Globus pallidus (tissue), 1 donor: ENCODE data around the gene MAPKBP1.
A peak's percentile ranks its signal among the peaks of the same experiment; 100 is the strongest.

Experiments used
- DNase-seq: peaks from one replicate; pipeline ENCODE4 v3.0.0-alpha.2; 2015; ENCODE audit warnings: low spot score

The MAPKBP1 gene

DNA sequence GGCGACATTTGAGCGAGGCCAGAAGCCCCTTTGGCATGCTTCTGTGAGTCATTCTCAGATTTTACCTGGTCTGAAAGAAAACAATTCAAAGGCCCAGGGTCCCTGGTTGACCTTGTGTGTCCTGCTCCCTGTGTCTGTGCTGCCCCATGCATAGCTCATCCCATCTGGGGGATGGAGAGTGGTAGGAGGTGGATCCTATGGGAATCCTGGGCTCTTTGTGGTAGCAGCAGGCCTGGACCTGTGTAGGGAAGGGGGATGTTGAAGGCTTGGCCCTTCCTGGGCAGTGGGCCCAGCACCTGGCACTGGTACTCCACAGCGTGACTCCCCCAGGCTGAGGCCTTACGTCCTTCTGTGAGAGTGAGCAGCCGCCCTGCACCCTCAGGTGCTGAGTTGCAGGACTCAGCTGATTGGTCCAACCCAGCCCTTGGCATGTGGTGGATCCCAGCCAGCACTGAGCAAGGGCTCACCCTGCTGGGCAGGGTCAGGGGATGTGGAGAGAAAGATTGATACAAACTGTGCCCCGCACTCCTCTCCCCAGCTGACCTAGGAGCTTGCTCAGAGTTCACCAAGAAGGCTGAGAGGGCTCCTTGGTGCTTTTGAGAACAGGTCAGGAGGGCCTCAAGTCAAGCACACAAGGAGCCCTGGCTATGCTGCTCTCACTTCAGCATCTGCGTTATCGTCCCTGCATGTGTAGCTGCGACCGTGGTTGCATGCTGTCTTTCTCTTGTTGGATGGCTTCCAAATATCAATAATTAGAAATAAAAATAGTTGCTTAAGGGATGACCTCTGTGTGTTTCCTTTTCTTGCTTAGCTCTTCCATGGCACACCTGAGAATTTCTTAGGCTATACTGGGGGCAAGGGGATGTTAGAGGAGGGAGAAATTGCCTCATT lies 32.3 kb downstream of the MAPKBP1 start:
- no peak for DNase-seq

DNA sequence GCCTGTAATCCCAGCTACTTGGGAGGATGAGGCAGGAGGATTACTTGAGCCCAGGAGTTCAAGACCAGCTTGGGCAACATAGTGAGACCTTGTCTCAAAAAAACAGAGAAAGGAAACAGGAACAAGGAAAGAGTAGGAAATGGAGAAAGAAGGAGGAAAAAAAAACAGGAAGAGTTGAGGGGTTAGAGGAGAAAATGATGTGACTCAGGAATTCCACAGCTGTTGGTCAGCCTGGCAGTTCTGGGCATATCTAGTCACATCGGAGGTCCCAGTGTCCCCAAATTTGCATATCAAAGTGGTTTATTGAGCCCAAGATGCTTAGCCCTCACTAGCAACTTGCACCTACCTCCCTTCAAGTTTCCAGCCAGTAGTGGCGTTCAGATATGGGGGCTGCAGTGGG lies 34.8 kb downstream of the MAPKBP1 start:
- no peak for DNase-seq

DNA sequence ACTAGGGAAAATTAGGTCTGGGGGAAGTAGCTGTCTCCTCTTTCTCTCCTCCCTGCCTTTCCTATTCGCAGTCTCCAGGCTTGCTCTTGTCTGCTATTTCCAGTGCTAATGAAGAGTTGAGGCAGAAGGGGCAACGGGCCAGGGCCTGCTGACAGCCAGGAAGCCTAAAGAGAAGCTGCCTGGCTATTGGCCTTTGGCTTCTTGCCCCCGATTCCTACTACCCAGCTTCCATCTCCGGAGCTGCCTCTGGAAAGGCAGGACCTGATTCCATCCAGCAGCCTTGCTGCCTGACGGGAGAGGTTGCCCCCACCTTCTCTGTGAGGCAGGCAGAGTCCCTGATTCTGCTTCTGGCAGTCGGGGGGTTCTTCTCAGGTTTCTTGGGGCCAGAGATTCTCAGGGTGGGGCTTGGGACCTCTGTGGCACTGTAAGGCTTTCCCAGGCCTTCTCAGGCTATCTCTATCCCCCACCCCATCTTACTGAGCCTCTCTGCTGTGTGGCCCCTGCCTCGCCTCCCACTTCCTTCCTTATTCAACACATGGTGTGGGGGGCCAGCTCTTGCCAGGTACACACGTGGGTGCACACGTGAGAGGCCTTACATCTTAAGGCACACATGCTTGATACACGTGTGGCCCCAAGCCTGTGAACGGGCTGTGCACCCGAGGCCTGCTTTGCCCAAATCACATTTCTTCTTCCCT lies 35.4 kb downstream of the MAPKBP1 start:
- DNase-seq, result no peak

DNA sequence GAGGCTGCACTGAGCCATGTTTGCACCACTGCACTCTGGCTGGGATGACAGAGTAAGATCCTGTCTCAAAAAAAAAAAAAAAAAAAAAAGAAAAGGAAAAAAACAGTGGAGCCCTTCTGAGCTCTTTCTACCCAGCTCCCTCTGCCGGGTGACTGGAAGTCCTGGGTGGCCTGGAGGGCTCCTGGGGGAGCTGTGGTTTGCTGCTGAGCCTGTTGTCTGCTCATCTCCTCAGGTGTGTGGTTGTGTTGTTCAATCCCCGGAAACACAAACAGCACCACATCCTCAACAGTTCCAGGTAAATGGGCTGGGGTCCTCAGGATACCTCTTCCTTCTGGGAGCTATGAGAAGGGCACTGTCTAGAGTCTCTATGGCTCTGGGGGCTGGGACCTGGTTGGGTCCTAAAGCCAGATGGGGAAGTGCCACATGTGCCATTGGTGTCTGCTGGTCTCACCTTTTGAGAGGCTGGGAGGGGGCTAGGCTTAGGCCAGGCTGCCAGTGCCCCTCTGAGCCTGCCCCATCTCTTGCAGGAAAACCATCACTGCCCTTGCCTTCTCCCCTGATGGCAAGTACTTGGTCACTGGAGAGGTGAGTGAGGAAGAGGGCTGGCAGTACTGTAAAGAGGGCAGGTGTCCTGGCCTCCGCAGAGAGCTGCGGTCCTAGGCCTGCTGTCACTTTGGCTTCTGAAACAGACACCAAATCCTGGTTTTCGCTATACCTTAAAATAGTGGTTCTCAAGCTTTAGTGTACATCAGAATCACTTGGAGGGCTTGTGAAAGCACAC lies 36.6 kb downstream of the MAPKBP1 start:
- DNase-seq, result no peak

DNA sequence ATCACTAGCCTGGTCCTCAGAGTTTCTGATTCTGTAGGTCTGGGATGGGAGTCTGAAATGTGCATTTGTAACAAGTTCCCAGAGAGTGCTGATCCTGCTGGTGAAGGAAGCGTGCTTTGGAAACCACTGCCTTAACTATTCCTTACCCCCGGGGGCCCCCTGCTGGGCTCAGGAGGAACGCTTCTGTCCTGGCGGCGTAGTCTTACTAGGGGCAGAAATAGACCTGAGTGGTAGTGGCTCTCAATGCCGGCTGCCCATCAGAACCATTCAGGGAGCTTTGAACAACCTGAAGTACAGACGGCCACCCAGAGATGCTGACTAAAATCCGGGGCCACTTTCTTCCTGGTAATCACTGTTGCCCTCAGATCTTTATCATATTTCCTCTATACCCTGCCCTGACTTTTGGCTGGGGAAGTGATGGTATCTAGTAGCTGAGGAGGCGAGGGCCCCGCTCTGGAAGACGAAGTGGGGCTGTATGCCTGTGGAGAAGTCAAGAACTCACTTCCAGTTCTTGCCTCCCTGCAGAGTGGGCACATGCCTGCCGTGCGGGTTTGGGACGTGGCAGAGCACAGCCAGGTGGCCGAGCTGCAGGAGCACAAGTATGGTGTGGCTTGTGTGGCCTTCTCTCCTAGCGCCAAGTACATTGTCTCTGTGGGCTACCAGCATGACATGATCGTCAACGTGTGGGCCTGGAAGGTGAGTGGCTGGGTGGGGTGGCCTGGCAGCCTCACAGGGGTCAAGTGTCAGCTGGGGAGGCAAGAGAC lies 37.3 kb downstream of the MAPKBP1 start:
- peak; percentile 86 for DNase-seq

DNA sequence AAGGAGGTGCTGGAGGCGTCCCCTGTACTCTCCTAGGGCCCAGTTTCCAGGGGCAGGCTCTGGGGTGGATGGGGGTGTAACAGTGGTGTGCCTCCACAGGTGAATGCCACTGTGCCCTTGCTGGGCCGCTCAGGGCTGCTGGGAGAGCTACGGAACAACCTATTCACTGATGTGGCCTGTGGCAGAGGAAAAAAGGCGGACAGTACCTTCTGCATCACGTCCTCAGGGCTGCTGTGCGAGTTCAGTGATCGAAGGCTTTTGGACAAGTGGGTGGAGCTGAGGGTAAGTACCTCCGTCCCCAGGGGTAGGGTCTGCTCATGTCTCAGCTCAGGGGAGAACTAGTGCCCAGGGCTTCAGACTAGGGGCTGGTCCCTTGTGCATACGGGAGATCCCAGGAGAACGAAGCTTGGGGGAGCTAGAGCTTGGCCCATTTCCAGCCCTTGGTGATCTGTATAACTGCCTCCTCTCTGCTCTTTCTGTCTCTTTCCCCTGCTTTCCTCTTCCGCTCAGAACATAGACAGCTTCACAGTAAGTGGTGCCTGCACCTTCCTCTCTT lies 38.6 kb downstream of the MAPKBP1 start:
- no peak for DNase-seq

DNA sequence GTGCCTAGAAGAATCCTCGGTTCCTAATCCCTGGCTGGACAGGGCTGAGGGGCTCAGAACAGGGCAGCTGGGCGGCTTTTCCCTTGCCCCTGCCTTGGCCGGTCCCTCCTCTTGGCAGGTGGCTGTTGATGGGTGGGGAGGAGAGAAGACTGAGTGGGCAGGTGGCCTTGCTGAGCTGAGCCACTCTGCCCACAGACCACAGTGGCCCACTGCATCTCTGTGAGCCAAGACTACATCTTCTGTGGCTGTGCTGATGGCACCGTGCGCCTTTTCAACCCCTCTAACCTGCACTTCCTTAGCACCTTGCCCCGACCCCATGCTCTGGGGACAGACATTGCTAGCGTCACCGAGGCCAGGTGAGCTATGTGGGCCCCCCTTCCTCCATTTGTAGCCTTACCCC lies 39.1 kb downstream of the MAPKBP1 start:
- no peak for DNase-seq

DNA sequence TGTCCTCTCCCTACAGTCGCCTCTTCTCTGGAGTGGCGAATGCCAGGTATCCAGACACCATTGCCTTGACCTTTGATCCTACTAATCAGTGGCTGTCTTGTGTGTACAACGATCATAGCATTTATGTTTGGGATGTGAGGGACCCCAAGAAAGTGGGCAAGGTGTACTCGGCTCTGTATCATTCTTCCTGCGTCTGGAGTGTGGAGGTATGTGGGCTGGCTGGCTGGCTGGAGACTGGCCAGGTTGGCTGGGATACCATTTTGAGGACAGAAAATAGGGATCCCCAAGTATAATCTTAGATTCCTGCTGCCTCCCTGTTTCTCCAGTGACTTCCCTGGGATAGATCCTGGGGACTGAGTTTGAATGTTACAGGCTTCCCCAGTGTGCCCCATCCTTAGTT lies 40.2 kb downstream of the MAPKBP1 start:
- no peak for DNase-seq

DNA sequence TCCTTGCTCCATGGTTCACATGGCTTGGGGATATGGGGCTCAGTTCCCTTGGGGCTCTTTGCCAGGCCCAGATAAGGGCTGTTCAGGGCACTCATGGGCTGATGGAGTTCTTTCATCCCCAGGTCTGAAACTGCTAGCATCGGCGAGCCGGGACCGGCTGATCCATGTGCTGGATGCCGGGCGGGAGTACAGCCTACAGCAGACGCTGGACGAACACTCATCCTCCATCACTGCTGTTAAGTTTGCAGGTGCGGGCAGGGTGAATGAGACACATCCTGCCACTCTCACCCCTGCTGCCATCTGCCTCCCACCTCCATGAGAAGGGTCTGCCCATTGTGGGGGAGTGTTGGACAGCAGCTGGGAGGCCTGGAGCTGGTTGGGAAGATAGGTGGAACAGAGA lies 42.5 kb downstream of the MAPKBP1 start:
- DNase-seq, result no peak

DNA sequence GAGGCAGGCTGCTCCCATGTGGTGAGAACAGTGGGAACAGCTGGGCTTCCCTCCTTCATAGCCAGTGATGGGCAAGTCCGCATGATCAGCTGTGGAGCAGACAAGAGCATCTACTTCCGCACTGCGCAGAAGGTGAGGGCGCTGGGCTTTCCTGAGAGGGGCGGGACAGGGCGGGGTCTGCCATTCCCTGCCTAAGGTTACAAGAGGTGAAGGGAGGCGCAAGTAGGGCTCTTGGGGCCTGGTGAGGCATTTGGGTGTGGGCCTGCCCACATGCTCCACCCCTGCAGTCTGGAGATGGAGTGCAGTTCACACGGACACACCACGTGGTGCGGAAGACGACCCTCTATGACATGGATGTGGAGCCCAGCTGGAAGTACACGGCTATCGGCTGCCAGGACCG lies 43.0 kb downstream of the MAPKBP1 start:
- no peak for DNase-seq

DNA sequence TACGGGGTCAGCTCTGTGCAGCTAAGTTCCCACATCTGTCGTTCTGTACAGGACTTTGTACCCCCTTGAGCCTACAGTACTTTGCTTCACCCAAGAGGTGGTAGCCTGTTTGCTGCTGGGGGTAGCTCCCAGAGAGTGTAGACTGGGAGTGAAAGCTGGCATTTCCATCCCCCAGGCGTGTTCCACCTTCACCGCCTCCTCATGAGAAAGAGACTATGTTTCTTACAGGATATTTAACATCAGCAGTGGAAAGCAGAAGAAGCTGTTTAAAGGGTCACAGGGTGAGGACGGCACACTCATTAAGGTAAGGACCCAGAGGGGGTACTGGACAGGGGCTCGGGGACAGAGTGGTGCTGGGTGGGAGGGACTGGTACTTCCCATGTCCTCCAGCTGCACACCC lies 43.5 kb downstream of the MAPKBP1 start:
- no peak for DNase-seq

DNA sequence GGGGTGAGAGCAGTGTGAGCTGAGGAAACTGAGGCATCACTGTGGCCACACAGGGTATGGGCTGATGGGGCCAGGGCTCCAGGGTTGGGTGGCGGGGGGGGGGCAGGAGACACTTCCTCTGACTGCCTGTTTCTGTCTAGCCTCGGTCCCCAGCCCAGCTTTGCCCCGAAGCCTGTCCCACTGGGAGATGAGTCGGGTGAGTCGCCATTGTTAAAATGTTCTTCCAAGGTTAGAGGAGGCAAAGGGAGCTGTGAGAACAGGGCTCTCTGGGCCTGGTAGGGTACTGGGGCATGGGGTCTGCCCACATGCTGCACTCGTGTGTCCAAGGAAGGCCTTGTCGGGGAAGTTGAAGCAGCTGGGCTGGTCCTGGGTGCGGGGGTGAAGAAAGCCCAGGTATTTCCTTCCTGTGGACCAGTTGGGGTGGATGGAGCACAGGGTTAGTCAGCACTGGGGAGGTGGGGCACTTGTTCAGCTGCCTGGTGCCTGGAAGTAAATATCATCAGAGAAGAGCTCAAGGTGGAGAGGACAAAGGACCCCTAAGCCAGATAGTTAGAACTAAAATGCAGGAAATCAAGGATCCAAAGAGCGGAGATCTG lies 45.3 kb downstream of the MAPKBP1 start:
- DNase-seq, result no peak

DNA sequence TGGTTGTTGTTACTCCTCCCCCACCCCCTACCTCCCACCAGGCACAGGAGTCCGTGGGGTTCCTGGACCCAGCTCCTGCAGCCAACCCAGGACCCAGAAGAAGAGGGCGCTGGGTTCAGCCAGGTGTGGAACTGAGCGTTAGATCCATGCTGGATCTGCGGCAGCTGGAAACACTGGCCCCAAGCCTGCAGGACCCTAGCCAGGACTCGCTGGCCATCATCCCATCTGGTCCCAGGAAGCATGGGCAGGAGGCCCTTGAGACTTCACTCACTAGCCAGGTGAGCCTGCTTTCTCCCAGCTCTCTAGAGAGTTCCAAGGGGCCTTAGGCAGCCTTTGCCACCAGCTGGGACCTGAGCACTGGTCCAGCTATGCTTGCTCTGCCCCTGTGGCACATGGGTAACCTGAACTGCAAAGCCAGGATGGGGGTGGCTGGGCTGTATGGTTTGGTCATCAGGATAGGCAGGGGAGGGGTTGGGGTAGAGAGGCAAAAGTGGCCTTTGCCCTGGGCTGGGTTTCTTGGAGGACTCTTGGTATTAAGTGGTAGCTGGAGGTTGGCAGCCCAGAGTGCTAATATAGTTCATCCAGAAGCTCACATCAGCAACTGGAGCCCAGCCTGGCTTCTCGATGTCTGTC lies 46.6 kb downstream of the MAPKBP1 start:
- no peak for DNase-seq

DNA sequence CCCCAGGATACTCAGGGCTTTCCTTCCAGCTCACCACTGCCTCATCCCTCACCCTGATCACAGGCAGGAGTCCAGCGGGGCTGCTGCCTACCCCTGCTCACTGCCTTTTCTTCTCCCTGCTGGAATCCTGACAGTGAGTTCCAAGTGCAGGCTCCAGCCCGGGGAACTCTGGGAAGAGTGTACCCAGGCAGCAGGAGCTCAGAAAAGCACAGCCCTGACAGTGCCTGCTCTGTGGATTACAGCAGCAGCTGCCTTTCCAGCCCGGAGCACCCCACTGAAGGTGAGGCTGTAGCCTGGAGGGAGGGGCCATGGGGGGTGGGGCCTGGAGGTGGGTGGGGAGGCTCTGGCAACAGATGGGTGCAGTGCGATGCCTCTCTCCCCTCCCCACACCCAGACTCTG lies 47.5 kb downstream of the MAPKBP1 start:
- DNase-seq, result no peak

DNA sequence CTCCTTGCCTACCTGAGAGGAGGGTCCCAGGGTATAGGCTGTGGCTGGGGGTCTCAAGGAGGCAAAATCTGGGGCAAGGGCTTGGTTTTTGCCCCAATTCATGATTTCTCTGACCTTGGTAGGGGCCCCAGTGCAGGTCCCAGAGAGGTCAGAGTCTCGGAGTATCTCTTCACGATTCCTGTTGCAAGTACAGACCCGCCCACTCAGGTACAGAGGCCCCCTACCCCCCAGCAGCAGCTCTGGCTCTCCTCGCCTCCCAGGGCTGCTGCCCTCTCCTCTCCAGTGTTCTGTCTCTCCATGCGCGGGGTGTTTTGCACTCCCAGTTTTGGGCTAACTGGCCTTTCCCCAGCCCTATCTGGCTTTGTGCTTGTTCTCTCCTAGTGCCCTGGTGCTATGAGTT lies 48.2 kb downstream of the MAPKBP1 start:
- DNase-seq, result no peak

DNA sequence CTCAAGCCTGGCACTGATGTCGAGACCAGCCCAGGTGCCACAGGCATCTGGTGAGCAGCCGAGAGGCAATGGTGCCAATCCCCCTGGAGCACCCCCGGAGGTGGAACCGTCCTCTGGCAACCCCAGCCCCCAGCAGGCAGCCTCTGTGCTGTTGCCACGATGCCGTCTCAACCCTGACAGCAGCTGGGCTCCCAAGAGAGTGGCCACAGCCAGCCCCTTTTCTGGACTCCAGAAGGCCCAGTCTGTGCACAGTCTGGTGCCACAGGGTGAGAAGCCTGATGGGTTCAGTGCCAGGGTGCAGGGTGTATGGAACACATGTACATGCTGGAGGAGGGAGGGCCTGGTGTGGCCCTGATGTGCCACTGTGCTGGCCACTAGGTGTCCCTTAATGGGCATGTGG lies 48.7 kb downstream of the MAPKBP1 start:
- no peak for DNase-seq

DNA sequence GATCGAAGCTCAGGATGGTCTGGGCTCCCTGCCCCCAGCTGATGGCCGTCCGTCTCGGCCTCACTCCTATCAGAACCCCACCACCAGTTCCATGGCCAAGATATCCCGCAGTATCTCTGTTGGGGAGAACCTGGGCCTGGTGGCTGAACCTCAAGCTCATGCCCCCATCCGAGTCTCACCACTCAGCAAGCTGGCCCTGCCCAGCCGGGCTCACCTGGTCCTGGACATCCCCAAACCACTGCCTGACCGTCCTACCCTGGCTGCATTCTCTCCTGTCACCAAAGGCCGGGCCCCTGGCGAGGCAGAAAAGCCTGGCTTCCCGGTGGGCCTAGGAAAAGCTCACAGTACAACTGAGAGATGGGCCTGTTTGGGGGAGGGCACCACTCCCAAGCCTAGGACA lies 49.2 kb downstream of the MAPKBP1 start:
- DNase-seq, result no peak

DNA sequence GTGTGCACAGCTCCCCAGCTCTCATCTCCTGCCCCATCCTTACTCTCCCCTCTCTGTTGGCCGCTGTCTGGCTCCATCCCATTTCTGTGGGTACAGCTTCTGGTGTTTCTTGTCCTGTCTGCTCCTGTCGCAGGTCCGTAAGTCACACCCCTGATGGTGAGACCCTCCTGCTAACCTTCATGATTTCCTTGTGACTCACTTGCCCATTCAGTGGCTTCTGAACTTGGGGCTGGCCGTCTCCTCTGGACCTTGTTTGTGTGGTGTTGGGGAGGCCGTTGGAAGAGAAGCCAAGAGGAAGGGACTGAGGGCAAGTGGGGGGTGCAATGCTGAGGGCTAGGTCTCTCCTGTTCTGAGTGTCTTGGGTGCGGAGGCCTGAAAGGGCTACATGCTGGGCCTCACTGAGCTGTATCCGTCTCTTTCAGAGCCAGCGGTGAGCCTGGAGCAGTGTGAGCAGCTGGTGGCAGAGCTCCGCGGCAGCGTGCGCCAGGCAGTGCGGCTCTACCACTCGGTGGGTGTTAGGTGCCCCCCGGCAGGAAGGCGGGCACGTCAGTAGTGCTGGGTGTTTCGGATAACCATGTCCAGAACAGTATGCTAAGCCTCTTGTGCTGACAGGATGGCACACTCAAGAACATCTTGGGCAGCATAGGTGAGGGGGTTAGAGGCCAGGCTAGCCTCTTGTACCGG lies 49.9 kb downstream of the MAPKBP1 start:
- no peak for DNase-seq

DNA sequence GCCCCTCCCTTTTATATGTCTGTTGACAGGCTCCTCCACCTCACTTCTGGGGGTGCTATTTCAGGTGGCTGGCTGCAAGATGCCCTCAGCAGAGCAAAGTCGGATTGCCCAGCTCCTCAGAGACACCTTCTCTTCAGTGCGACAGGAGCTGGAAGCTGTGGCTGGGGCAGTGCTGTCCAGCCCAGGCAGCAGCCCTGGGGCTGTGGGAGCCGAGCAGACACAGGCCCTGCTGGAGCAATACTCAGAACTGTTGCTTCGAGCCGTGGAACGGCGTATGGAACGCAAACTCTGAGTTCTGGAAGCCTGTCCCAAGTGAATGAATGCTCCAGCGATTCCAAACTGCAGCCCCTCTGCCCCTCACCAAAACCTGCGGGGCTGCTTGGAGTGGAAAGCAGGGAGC lies 50.9 kb downstream of the MAPKBP1 start:
- DNase-seq, result no peak
